Naive B cell (primary cell): ENCODE results near the gene LGALS3BP. TPM values are rescaled to one million over a fixed set of nuclear protein-coding genes. Genes with fewer than 3 reads are reported as not detected.

ENCODE experiments used
- ATAC-seq, 2 donors: fragments of 150-1000 bp; cut with Tn5 transposase; 2 replicates each; pipeline ENCODE4 v1.10.0; 2021; ENCODE audit warnings: low read depth in 2 of 2, mild to moderate bottlenecking in 2 of 2, moderate library complexity in 2 of 2
- DNase-seq: peaks from one replicate; pipeline ENCODE4 v3.0.0; 2022
- H3K27ac Mint-ChIP-seq, 6 donors: one replicate each; pipeline ENCODE4 v1.8.0; 2020 to 2022; ENCODE audit warnings: mild to moderate bottlenecking in 6 of 6, mixed read lengths in 6 of 6, moderate library complexity in 5 of 6, inconsistent platforms in 2 of 6
- H3K27me3 Mint-ChIP-seq, 3 donors: one replicate each; pipeline ENCODE4 v1.8.0; 2021 to 2022; ENCODE audit warnings: mixed read lengths in 3 of 3, mild to moderate bottlenecking in 1 of 3
- H3K36me3 Mint-ChIP-seq, 2 donors: one replicate each; pipeline ENCODE4 v1.8.0; 2020 to 2022; ENCODE audit warnings: mixed read lengths in 2 of 2, inconsistent platforms in 1 of 2, mild to moderate bottlenecking in 1 of 2
- H3K4me1 Mint-ChIP-seq, 3 donors: one replicate each; pipeline ENCODE4 v1.8.0; 2020 to 2022; ENCODE audit warnings: mixed read lengths in 3 of 3, inconsistent platforms in 1 of 3, mild to moderate bottlenecking in 1 of 3, moderate library complexity in 1 of 3
- H3K4me3 Mint-ChIP-seq, 8 donors: one replicate each; pipeline ENCODE4 v1.8.0; 2020 to 2022; ENCODE audit warnings: mild to moderate bottlenecking in 8 of 8, mixed read lengths in 8 of 8, moderate library complexity in 8 of 8, inconsistent platforms in 2 of 8
- H3K9me3 Mint-ChIP-seq, 7 donors: one replicate each; pipeline ENCODE4 v1.8.0; 2020 to 2022; ENCODE audit warnings: mixed read lengths in 7 of 7, mild to moderate bottlenecking in 5 of 7, inconsistent platforms in 2 of 7, moderate library complexity in 1 of 7
- polyA plus RNA-seq, 6 donors: library from polyadenylated mRNA; unstranded; fragments of 300-500 nt; fragmentation: Illumina TruSeq; gene quantifications; one replicate each; pipeline ENCODE4 v1.2.3, GENCODE V29; 2021; ENCODE audit warnings: low read depth in 6 of 6

Gene LGALS3BP
- polyA plus RNA-seq, 6 donors from 2014 or later: 1.2 to 17.1 (median 3.7) TPM

DNA sequence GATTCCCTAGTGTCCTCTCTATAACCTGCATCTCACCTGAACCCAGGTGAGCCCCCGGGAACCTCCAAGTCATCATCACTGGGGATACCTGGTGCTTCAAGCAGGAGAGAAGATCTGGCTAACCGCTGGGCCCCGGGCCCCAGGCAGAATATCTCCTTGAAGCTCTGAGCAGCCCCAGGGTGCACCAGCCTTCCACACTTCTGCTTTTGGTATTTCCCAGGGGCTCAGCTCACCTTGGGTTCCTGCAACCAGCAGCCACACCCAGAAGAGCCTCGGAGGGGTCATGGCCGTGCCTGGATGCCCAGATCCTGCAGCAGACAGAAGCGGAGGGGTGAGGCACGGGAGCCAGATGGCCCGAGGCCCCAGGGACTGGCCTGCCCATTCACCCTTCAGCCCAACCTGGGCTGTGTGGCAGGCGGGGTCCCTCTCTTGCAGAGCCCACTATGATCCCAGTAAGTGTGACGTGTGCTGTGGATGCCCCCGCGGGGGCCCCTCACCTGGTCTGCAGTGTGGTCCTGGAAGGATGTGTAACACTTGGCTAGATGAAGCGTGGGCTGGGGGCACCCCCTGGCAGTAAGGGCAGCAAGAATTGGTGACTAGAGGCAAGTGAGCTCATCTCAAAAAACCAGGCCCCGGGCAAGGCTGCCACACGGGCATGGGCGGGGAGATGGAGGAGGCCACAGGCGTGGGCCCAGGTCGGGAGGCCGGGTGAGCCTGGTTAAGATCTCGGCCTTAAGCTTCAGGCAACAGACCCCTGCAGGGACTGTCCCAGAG, 2.6 kb downstream of the LGALS3BP start:
- ATAC-seq: peak; percentile 77 to 79

DNA sequence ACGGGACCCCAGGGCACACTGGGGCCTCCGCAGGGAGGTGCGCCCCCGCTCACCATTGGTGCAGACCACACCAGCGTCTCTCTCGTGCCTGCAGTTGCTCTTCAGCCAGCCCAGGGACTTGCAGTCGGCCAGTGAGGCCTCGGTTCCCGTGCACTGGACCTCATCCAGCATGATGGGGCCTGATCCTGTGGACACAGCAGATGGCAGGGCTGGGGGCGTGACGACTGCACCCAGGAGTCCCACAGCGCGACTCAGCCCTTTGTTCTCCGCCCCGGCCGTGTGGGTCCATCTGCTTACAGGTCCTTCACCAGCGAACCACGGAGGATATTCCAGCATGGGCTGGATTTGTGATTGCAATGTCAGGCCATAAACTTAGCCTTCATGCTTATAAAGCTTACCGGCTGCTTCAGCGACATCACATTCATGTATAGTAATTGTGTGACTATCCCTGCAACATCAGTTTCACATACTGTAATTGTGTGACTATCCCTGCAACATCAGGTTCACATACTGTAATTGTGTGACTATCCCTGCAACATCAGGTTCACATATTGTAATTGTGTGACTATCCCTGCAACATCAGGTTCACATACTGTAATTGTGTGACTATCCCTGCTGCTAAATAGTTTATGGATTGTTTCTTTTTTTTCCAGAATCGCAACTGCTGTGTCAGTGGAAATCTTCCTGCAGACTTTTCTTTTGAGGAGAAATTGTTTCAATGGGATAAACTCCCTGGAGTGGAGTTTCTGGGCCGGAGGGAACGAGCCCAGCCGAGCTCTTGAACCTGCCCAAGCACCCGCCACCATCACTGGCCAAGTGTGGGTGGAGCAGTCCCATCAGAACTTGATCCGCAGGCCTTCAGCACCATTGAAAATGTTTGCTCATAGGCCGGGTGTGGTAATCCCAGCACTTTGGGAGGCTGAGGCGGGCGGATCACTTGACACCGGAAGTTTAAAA, 4.8 kb downstream of the LGALS3BP start:
- ATAC-seq (no peak), DNase-seq (no peak)
- peak overlapping the region in 1 of 6 donors; percentile 9 for H3K27ac Mint-ChIP-seq
- no peaks in the 10 kb centered on the region for H3K27me3 Mint-ChIP-seq
- H3K4me1 Mint-ChIP-seq: peaks cover 13 to 24% (median 22%) of the 10 kb centered on the region in 3 donors
- no peaks in the 10 kb centered on the region for H3K36me3 Mint-ChIP-seq
- no peaks in the 10 kb centered on the region for H3K9me3 Mint-ChIP-seq
- peak overlapping the region in 1 of 8 donors; percentile 35 for H3K4me3 Mint-ChIP-seq

More for the DNA sequence above, 2.6 kb downstream of the LGALS3BP start:
- H3K27ac Mint-ChIP-seq: peak overlapping the region in 1 of 6 donors; percentile 47
- H3K4me1 Mint-ChIP-seq: peaks cover 8 to 20% (median 13%) of the 10 kb centered on the region in 3 donors
- H3K9me3 Mint-ChIP-seq: no peaks in the 10 kb centered on the region
- no peaks in the 10 kb centered on the region for H3K36me3 Mint-ChIP-seq
- peak overlapping the region in 2 of 8 donors; percentile 34 to 60 for H3K4me3 Mint-ChIP-seq
- no peak for DNase-seq
- no peaks in the 10 kb centered on the region for H3K27me3 Mint-ChIP-seq

DNA sequence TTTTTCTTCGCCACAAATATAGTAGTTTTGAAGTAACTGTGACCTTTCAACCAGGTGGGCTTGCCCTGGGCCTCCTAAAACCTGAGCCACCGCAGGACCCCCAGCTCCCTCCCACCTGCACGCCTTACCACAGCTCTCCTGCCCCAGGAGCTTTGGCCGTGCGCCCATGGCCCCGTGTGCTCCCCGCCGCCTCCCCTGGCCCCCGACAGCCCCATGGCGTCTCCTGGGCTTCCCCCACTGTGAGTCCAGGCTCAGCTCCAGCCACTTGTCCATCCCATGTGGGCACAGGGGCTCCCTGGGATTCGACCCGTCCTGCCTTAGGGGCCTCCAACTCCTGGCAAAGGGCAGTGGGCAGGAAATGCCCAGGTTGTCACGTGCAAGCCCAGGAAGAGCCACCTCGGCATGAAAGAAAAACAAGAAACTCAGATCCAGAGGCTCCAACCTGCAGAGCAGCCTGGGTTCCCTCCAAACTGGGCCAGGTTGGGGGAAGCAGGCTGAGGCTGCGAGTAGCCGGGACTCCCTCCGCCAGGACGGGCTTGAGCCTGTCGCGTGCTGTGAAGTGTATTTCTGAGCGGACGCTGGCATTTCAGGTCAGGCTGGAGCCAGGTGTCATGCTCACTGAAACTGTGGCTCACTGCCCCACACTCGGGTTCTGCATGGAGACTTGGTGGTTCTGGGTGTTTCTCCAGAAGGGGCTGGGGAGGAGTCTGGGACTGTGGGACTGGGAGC, 5.8 kb downstream of the LGALS3BP start:
- peaks cover 12 to 24% (median 22%) of the 10 kb centered on the region in 3 donors for H3K4me1 Mint-ChIP-seq
- H3K9me3 Mint-ChIP-seq: no peaks in the 10 kb centered on the region
- H3K4me3 Mint-ChIP-seq: peak overlapping the region in 1 of 8 donors; percentile 66
- no peaks in the 10 kb centered on the region for H3K36me3 Mint-ChIP-seq
- no peak for DNase-seq
- no peak overlapping the region for H3K27ac Mint-ChIP-seq
- no peak for ATAC-seq
- no peaks in the 10 kb centered on the region for H3K27me3 Mint-ChIP-seq

DNA sequence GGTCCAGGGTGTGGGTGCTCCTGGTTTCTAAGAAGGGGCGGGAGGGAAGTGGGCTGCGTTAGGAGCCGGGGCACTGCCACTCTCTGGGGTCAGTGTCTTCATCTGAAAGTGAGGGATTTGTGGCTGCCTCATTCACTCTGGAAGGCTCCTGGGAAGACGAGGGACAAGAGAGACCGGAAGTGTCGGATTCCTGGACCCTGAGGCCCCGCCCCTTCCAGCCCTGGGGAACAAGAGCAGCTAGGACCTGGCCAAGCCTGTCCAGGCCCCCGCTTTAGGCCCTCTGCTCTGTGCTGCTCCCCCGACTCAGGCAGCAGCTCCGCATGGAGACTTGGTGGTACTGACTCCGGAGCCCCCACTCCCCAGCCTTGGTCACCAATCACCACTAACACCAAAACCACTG, 6.5 kb downstream of the LGALS3BP start:
- peaks cover 12 to 24% (median 22%) of the 10 kb centered on the region in 3 donors for H3K4me1 Mint-ChIP-seq
- ATAC-seq: no peak
- H3K9me3 Mint-ChIP-seq: no peaks in the 10 kb centered on the region
- H3K36me3 Mint-ChIP-seq: no peaks in the 10 kb centered on the region
- DNase-seq: no peak
- no peaks in the 10 kb centered on the region for H3K27me3 Mint-ChIP-seq
- no peak overlapping the region for H3K27ac Mint-ChIP-seq
- no peak overlapping the region for H3K4me3 Mint-ChIP-seq

DNA sequence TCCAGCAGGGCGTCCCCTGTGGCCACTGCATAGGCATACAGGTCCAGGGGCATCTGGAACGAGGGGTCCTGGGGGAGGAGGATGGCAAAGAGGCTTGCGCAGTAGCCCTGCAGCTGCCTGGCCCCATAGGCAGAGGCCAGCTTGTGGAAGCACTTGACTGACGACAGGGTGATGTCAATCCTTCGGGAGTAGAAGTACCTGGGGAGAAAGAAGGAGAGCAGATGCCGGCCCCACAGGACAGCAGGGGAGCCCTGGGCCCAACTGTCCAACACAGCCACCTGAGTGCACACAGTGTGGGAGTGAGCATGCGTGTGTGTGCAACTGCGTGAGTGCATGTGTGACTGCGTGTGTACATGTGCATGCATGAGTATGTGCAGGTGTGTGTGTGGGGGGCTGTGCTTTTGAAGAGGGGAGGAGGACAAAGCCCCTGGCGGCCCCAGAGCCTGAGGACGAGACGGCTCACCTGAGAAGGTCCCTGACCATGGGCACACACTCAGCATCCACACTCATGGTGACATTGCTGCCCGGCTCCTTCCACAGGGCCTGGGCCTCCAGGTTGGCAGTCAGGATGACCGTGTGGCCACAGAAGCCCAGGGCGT, 7.1 kb downstream of the LGALS3BP start:
- Mint-ChIP-seq H3K27me3 (no peaks in the 10 kb centered on the region), H3K36me3 (no peaks in the 10 kb centered on the region), H3K4me3 (no peak overlapping the region), H3K4me1 (peaks cover 11 to 23% (median 22%) of the 10 kb centered on the region in 3 donors), H3K27ac (peak overlapping the region in 1 of 6 donors; percentile 87), H3K9me3 (no peaks in the 10 kb centered on the region)
- DNase-seq: no peak
- ATAC-seq: no peak

DNA sequence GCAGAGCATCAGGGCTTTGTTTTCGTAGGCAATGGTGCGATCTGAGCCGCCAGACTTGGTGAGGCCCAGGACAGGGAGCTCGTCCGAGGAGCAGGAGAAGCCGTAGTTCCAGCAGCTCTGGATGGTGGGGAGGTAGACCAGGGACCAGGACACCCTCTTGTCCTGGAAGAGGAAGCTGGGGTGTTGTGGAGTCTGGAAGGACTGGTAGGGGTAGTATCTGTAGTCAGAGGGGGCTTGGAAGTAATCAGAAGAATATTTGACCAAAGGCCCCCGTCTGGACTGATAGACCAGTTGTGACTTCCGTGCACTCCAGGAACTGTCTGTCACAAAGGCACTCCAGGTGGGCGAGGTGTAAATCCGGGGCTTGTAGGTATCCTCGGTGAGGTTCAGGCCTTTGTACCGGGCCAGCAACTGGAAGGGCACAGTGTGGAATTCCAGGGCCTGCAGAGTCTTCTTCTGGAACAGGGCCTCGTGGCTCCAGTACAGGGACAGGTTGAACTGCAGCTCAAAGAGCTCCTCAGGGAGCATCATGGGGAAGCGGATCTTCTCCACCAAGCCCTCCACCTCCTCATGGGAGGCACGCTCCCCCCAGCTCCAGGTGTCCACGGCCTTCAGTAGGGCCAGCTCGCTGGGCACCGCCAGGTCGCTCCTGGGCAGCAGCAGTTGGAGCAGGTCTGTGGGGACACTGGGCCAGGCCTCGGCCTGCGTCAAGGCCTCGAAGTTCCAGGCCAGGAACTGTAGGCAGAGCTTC, 7.8 kb downstream of the LGALS3BP start:
- H3K36me3 Mint-ChIP-seq: no peaks in the 10 kb centered on the region
- no peak for DNase-seq
- ATAC-seq: no peak
- H3K9me3 Mint-ChIP-seq: no peaks in the 10 kb centered on the region
- H3K27ac Mint-ChIP-seq: peak overlapping the region in 3 of 6 donors; percentile 12 to 93 (median 19)
- no peaks in the 10 kb centered on the region for H3K27me3 Mint-ChIP-seq
- H3K4me3 Mint-ChIP-seq: no peak overlapping the region
- H3K4me1 Mint-ChIP-seq: peaks cover 8 to 16% (median 15%) of the 10 kb centered on the region in 3 donors

DNA sequence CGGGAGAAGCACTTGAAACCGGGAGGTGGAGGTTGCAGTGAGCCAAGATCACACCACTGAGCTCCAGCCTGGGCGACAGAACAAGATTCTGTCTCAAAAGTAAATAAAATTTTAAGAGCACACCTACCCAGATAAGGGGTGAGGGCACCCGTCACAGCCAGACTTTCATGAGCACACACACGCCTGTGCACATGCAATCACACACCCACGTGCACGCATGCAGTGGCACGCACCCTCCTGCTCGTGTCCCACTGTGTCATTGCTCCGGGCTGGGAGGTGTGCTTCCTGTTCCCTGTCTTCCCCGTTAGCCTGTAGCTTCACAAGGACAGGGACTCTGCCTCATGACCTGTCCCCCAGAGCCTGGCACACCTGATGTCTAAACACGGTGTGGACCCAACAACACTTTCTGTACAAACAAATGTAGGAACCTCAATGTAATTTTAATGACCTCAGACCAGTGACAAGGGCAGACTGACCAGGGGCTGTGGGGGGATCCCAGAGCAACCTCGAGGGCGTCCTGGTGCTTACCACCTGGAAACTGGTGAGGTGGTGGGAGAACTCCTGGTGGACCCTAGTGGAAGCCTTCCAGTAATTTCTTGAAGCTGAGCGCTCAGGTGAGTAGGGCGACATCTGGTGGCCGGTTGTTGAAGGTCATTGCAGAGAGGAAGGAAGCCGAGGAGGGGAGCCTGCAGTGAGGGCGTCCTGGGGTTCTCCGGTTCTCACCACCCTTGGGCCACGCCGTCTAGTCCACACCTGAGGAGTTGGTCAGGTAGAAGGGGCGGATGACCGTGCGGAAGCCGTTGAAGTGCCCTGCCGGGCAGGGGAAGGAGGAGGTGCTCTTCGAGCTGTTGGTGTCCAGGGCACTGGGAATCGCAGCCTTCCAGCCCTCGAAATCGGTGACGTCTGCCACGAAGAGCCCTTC, 8.6 kb downstream of the LGALS3BP start:
- peaks cover 11% of the 10 kb centered on the region in 3 donors for H3K4me1 Mint-ChIP-seq
- H3K4me3 Mint-ChIP-seq: peak overlapping the region in 1 of 8 donors; percentile 75
- no peaks in the 10 kb centered on the region for H3K9me3 Mint-ChIP-seq
- no peaks in the 10 kb centered on the region for H3K27me3 Mint-ChIP-seq
- ATAC-seq: peak; percentile 72 to 83
- peak; percentile 68 for DNase-seq
- H3K27ac Mint-ChIP-seq: peak overlapping the region in 4 of 6 donors; percentile 6 to 93 (median 40)
- H3K36me3 Mint-ChIP-seq: no peaks in the 10 kb centered on the region

DNA sequence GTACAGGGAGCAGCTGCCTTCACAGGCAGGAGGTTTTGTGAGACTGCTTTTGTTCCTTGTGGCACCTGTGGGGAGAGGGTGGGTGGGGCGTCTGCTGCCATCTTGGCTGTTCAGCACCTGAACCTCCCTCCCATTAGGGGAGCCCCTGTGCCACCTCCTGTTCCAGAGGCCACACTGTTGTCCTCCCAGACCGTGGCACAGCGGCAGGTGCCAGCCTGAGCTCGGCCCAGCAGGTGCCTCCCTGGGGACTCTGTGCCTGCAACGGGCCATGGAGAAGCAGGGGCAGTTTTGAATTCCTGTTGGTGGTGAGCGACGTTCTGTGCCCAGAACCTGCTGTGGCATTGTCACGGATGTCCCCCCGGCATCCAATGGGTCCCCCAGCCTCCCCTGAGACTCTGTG, 9.9 kb downstream of the LGALS3BP start:
- DNase-seq (no peak), ATAC-seq (no peak)
- Mint-ChIP-seq H3K4me3 (no peak overlapping the region), H3K9me3 (no peaks in the 10 kb centered on the region), H3K4me1 (peaks cover 12 to 24% (median 21%) of the 10 kb centered on the region in 3 donors), H3K27me3 (no peaks in the 10 kb centered on the region), H3K36me3 (no peaks in the 10 kb centered on the region), H3K27ac (no peak overlapping the region)

DNA sequence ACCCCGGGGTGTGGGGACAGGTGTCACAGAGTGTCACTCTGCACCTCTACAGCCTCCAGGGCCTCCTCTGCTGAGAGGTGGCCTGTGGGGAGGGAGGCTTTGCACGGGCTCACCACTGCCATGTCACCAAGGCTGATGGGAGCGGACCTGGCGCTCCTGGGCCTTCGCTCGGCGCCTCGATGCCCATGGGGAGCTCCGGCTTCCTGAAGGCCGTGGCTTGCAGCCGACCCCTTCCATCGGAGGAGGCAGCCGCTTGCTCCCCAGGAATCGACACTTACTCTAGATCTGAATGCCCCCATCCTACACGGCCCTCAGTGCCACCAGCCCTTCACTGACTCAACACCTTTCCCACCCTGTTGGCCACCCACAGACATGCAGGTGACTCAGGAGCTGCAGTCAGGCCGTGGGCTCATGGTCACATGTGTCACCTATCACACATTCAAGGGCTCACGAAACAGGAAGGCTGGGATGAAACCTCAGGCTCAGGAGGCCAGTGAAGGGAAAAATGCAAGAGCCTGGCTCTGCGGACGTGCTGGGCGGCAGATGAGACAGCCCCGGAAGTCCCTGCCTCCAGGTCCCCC, 11.9 kb downstream of the LGALS3BP start:
- H3K27me3 Mint-ChIP-seq: no peaks in the 10 kb centered on the region
- H3K9me3 Mint-ChIP-seq: no peaks in the 10 kb centered on the region
- H3K36me3 Mint-ChIP-seq: no peaks in the 10 kb centered on the region
- peak overlapping the region in 1 of 6 donors; percentile 90 for H3K27ac Mint-ChIP-seq
- H3K4me3 Mint-ChIP-seq: no peak overlapping the region
- ATAC-seq (no peak), DNase-seq (no peak)
- peaks cover 17 to 29% (median 27%) of the 10 kb centered on the region in 3 donors for H3K4me1 Mint-ChIP-seq

DNA sequence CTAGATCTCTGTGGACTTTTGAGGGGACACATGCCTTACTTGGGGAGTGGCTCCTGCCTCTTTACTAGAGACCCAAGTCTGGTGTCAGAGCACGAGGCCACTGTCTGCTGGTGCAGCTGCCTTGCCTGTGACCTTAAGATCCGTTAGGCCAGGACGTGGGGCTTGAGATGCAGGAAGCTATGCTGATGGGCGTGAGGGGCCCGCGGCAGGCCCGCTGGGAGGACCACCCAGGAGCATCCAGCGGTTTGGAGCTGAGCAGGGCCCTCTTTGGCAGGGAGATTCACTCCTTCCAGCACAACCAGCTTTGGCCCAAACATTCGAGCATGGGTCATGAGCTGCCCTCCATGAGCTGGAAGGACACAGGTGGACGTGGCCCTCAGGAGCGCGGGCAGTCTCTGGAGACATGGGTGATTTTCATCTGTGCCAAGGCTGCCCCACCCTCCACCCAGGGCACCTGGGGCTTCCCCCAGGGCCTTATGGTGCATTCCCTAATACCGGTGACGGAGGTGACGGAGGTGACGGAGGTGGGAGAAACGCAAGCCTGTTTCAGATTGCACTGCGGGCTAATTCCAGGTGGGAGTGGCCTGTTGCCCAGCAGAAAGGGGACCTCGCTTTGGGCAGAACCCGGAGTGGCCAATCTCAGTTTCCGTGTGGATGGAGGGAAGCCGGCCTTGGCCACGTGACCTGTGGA, 12.7 kb downstream of the LGALS3BP start:
- DNase-seq (no peak), ATAC-seq (no peak)
- H3K27ac Mint-ChIP-seq: peak overlapping the region in 1 of 6 donors; percentile 90
- no peaks in the 10 kb centered on the region for H3K27me3 Mint-ChIP-seq
- H3K9me3 Mint-ChIP-seq: no peaks in the 10 kb centered on the region
- H3K36me3 Mint-ChIP-seq: no peaks in the 10 kb centered on the region
- H3K4me1 Mint-ChIP-seq: peaks cover 17 to 29% (median 27%) of the 10 kb centered on the region in 3 donors
- H3K4me3 Mint-ChIP-seq: no peak overlapping the region
